ENCODE data around the gene ASB14. TPM values are rescaled to one million over a fixed set of nuclear protein-coding genes. Genes with fewer than 3 reads are reported as not detected.

The ASB14 gene
- total and polyA plus RNA-seq, 2 experiments from 2014 or later = 0.15 TPM; not detected in 1

DNA sequence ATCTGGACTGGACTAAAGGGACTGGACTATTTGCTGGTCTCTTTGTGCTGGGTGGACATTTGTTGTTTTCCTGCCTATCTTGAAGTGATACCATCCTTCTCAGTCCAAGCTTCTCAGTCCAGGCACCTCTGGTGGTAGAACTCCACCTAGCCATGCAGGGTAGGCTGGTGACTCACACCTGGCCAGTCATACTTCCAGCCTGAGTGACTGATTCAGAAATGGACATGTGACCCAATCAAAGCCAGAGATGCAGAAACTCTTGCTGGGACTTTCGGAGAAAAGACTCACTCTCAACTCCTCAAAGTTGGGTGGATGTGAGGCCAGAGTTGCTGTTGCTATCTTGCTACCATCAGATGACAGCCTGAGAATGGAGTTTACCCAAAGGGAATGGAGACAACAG lies 5.6 kb upstream of the ASB14 start:
- Histone ChIP-seq H3K79me2 (ENCODE audit: insufficient read depth) (no peaks in the 10 kb centered on the region), H3K36me3 (ENCODE audit: low read depth) (no peaks in the 10 kb centered on the region), H3K9me2 (ENCODE audit: insufficient read depth) (no peaks in the 10 kb centered on the region), H3K27ac (no peak overlapping the region), H3K4me1 (ENCODE audit: insufficient read depth) (no peaks in the 10 kb centered on the region), H3K4me3 (no peak overlapping the region), H2AFZ (no peak overlapping the region), H3K9ac (no peak overlapping the region), H3K27me3 (replicated peaks; ENCODE audit: insufficient read depth) (no peaks in the 10 kb centered on the region), H3K4me2 (ENCODE audit: unreplicated experiment) (no peak overlapping the region), H3K9me3 (ENCODE audit: low read depth) (no peaks in the 10 kb centered on the region), H4K20me1 (ENCODE audit: insufficient read depth) (no peaks in the 10 kb centered on the region), H3F3A (ENCODE audit: insufficient read depth) (no peaks in the 10 kb centered on the region)
- TF ChIP-seq EZH2 (IDR thresholded peaks at IDR 0.05; ENCODE audit: insufficient read depth, poor library complexity, severe bottlenecking) (no peak), EZH2phosphoT487 (IDR thresholded peaks at IDR 0.05; ENCODE audit: insufficient read depth, low read depth) (no peak)
- WGBS, 2 experiments (ENCODE audit: low coverage in 1 of 2, low lambda C conversion rate in 2 of 2, missing lambda C conversion rate in 2 of 2) = 85 to 100% methylated on average over 1 of the region's 1 CpG
- peak; percentile 63 for DNase-seq
- in situ Hi-C loops (cut with MboI) = no loop called here

DNA sequence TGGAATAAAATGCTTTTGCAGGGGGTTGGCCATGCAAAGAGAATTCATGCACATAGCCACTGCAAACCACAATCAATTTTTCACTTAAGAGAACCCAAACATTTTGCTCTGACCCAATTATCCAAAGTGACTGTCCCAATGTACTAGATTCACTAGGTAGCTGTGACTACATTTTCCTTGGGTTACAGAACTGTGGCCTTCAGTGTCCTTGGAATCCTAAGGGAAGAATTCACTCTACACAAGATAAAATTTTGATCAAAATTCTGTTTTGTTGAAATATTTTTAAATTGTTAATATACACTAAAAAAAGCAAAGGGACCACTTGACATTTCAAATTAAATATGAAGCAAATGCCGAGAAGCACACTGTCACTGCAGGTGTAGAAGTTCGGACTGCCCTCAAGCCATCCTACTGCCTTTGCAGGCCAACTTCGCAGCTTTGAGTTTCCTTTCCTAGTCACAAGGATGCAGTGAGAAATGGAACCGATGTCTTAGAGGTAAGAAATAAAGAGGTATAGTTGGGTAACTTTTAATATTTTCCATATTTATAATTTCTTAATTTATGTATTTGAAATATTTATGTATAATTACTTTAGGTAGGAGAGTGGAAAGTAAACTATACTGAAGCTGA lies 527 bp upstream of the ASB14 start:
- no peaks in the 10 kb centered on the region for H3K4me1 ChIP-seq (ENCODE audit: insufficient read depth)
- no peaks in the 10 kb centered on the region for H3K9me3 ChIP-seq (ENCODE audit: low read depth)
- H3K4me2 ChIP-seq (ENCODE audit: unreplicated experiment) = no peak overlapping the region
- H3K4me3 ChIP-seq = no peak overlapping the region
- TF ChIP-seq EZH2 (IDR thresholded peaks at IDR 0.05; ENCODE audit: insufficient read depth, poor library complexity, severe bottlenecking) (no peak), EZH2phosphoT487 (IDR thresholded peaks at IDR 0.05; ENCODE audit: insufficient read depth, low read depth) (no peak)
- no peak for DNase-seq
- no peaks in the 10 kb centered on the region for H4K20me1 ChIP-seq (ENCODE audit: insufficient read depth)
- no peaks in the 10 kb centered on the region for H3K9me2 ChIP-seq (ENCODE audit: insufficient read depth)
- WGBS, 2 experiments (ENCODE audit: low coverage in 1 of 2, low lambda C conversion rate in 2 of 2, missing lambda C conversion rate in 2 of 2) = 83 to 86% methylated on average over 4 of the region's 4 CpGs
- in situ Hi-C loops (cut with MboI) = no loop called here
- H3F3A ChIP-seq (ENCODE audit: insufficient read depth) = no peaks in the 10 kb centered on the region
- no peak overlapping the region for H2AFZ ChIP-seq
- no peaks in the 10 kb centered on the region for H3K36me3 ChIP-seq (ENCODE audit: low read depth)
- H3K27me3 ChIP-seq (replicated peaks; ENCODE audit: insufficient read depth) = no peaks in the 10 kb centered on the region
- no peak overlapping the region for H3K27ac ChIP-seq
- H3K79me2 ChIP-seq (ENCODE audit: insufficient read depth) = no peaks in the 10 kb centered on the region
- no peak overlapping the region for H3K9ac ChIP-seq

DNA sequence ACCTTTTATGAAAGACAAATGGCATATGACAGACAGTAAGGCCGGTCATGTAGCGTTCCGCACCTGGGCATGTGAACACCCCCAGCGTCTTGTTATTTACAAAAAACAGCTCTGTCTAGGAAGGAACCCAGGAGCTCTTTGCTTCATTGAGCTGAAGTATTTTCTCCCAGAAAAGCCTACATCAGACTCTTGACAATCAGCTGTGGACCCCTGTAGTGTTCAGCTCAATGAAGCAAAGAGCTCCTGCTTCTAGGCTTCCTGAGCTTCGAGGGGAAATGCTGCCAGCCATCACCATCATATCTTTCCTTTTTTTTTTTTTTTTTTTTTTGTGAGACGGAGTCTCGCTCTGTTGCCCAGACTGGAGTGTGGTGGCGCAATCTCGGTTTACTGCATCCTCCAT lies 4.1 kb downstream of the ASB14 start:
- in situ Hi-C loops (cut with MboI) = no loop called here
- H3F3A ChIP-seq (ENCODE audit: insufficient read depth) = no peaks in the 10 kb centered on the region
- H2AFZ ChIP-seq = no peak overlapping the region
- no peaks in the 10 kb centered on the region for H3K4me1 ChIP-seq (ENCODE audit: insufficient read depth)
- DNase-seq = no peak
- H3K4me2 ChIP-seq (ENCODE audit: unreplicated experiment) = no peak overlapping the region
- no peaks in the 10 kb centered on the region; the same call in 1 of the 2 replicates for H3K9me2 ChIP-seq (ENCODE audit: insufficient read depth)
- no peaks in the 10 kb centered on the region for H4K20me1 ChIP-seq (ENCODE audit: insufficient read depth)
- no peaks in the 10 kb centered on the region for H3K27me3 ChIP-seq (replicated peaks; ENCODE audit: insufficient read depth)
- no peaks in the 10 kb centered on the region for H3K9me3 ChIP-seq (ENCODE audit: low read depth)
- no peak overlapping the region for H3K4me3 ChIP-seq
- no peaks in the 10 kb centered on the region for H3K79me2 ChIP-seq (ENCODE audit: insufficient read depth)
- TF ChIP-seq EZH2 (IDR thresholded peaks at IDR 0.05; ENCODE audit: insufficient read depth, poor library complexity, severe bottlenecking) = no peak
- TF ChIP-seq EZH2phosphoT487 (IDR thresholded peaks at IDR 0.05; ENCODE audit: insufficient read depth, low read depth) = no peak
- H3K36me3 ChIP-seq (ENCODE audit: low read depth) = no peaks in the 10 kb centered on the region
- WGBS, 2 experiments (ENCODE audit: low coverage in 1 of 2, low lambda C conversion rate in 2 of 2, missing lambda C conversion rate in 2 of 2) = 78 to 86% methylated on average over 7 to 9 of the region's 9 CpGs
- H3K9ac ChIP-seq = no peak overlapping the region
- no peak overlapping the region for H3K27ac ChIP-seq

DNA sequence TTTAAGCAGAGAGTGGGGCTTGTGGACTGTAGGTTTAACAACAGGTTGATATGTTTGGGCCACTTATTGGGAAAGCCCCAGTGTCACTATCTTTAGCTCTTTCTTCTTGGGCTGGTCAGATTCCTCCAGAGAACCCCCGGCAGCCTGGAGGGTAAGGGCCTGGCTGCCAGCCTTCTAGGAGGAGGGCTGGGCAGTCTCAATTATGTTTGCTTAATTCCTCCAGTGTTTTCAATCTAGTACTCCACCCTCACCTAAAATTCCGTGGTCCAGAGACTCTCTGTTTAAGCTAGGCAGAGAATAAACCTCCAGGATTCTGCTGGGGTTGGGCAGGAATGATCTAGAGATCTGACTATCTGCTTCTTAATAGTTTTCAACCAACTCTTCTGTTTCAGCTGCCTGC lies 5.3 kb downstream of the ASB14 start:
- H3K9me3 ChIP-seq (ENCODE audit: low read depth) = no peaks in the 10 kb centered on the region
- WGBS, 2 experiments (ENCODE audit: low coverage in 1 of 2, low lambda C conversion rate in 2 of 2, missing lambda C conversion rate in 2 of 2) = 70 to 78% methylated on average over 2 of the region's 2 CpGs
- no peak overlapping the region for H3K4me3 ChIP-seq
- DNase-seq = no peak
- no peaks in the 10 kb centered on the region for H3K4me1 ChIP-seq (ENCODE audit: insufficient read depth)
- H3K27me3 ChIP-seq (replicated peaks; ENCODE audit: insufficient read depth) = no peaks in the 10 kb centered on the region
- no peak overlapping the region for H3K27ac ChIP-seq
- no peaks in the 10 kb centered on the region for H3K36me3 ChIP-seq (ENCODE audit: low read depth)
- no peaks in the 10 kb centered on the region for H4K20me1 ChIP-seq (ENCODE audit: insufficient read depth)
- H3F3A ChIP-seq (ENCODE audit: insufficient read depth) = no peaks in the 10 kb centered on the region
- H3K9ac ChIP-seq = no peak overlapping the region
- no peaks in the 10 kb centered on the region; the same call in 1 of the 2 replicates for H3K9me2 ChIP-seq (ENCODE audit: insufficient read depth)
- TF ChIP-seq EZH2 (IDR thresholded peaks at IDR 0.05; ENCODE audit: insufficient read depth, poor library complexity, severe bottlenecking) (no peak), EZH2phosphoT487 (IDR thresholded peaks at IDR 0.05; ENCODE audit: insufficient read depth, low read depth) (no peak)
- in situ Hi-C loops (cut with MboI) = no loop called here
- no peak overlapping the region for H3K4me2 ChIP-seq (ENCODE audit: unreplicated experiment)
- no peak overlapping the region for H2AFZ ChIP-seq
- H3K79me2 ChIP-seq (ENCODE audit: insufficient read depth) = no peaks in the 10 kb centered on the region
